Neural progenitor cell (in vitro differentiated cells): Measurements from ENCODE around the gene AFF3. TPM values are rescaled to one million over a fixed set of nuclear protein-coding genes. Genes with fewer than 3 reads are reported as not detected.

Source experiments
- DNase-seq: peaks from one replicate; pipeline ENCODE4 v3.0.0-alpha.2; 2016; ENCODE audit warnings: low spot score
- H2AFZ ChIP-seq: fragments of 200-600 bp; sonication (generic); replicated peaks from 2 replicates; pipeline ENCODE4 v1.6.1; 2016; ENCODE audit warnings: antibody characterized with exemption
- H3F3A ChIP-seq: fragments of 200-600 bp; sonication (generic); 2 replicates; pipeline ENCODE4 v1.6.1; 2016; ENCODE audit warnings: antibody characterized with exemption, low read depth
- H3K27ac ChIP-seq: fragments of 200-600 bp; sonication (generic); 2 replicates; pipeline ENCODE4 v1.5.1; 2016; ENCODE audit warnings: mild to moderate bottlenecking
- H3K27me3 ChIP-seq: fragments of 200-600 bp; sonication (generic); 2 replicates; pipeline ENCODE4 v1.6.1; 2016; ENCODE audit warnings: mild to moderate bottlenecking, moderate library complexity
- H3K36me3 ChIP-seq: fragments of 200-600 bp; sonication (generic); 2 replicates; pipeline ENCODE4 v1.5.1; 2016
- H3K4me1 ChIP-seq: fragments of 200-600 bp; sonication (generic); 2 replicates; pipeline ENCODE4 v1.6.1; 2016; ENCODE audit warnings: mixed run types
- H3K4me2 ChIP-seq: fragments of 200-600 bp; sonication (generic); 2 replicates; pipeline ENCODE4 v1.6.1; 2016
- H3K4me3 ChIP-seq: fragments of 200-600 bp; sonication (generic); 2 replicates; pipeline ENCODE4 v1.5.1; 2016
- H3K79me2 ChIP-seq: fragments of 200-600 bp; sonication (generic); 2 replicates; pipeline ENCODE4 v1.6.1; 2016; ENCODE audit warnings: low read depth
- H3K9ac ChIP-seq: fragments of 200-600 bp; sonication (generic); 2 replicates; pipeline ENCODE4 v1.6.1; 2016
- H3K9me3 ChIP-seq: fragments of 200-600 bp; sonication (generic); 2 replicates; pipeline ENCODE4 v1.5.1; 2016; ENCODE audit warnings: low read depth
- H4K20me1 ChIP-seq: fragments of 200-600 bp; sonication (generic); 2 replicates; pipeline ENCODE4 v1.6.1; 2016; ENCODE audit warnings: low read depth
- H3K27ac Mint-ChIP-seq: 3 replicates; pipeline ENCODE4 v1.8.0; 2021; ENCODE audit warnings: mixed read lengths
- H3K27me3 Mint-ChIP-seq: 2 replicates; pipeline ENCODE4 v1.8.0; 2022; ENCODE audit warnings: low read depth, mild to moderate bottlenecking, inconsistent platforms, moderate library complexity, mixed read lengths; ENCODE audit not compliant: insufficient read depth
- H3K36me3 Mint-ChIP-seq: 3 replicates; pipeline ENCODE4 v1.8.0; 2021; ENCODE audit warnings: mixed read lengths
- H3K4me1 Mint-ChIP-seq: 3 replicates; pipeline ENCODE4 v1.8.0; 2021; ENCODE audit warnings: mixed read lengths
- H3K4me3 Mint-ChIP-seq: 3 replicates; pipeline ENCODE4 v1.8.0; 2021; ENCODE audit warnings: mild to moderate bottlenecking, moderate library complexity, mixed read lengths
- H3K9me3 Mint-ChIP-seq: 3 replicates; pipeline ENCODE4 v1.8.0; 2020; ENCODE audit warnings: mixed read lengths
- CTCF ChIP-seq: fragments of 200-600 bp; sonication (generic); IDR thresholded peaks from 2 replicates; pipeline ENCODE4 v1.5.1; 2017; ENCODE audit warnings: antibody characterized with exemption, mild to moderate bottlenecking
- EZH2 ChIP-seq: fragments of 200-600 bp; sonication (generic); IDR thresholded peaks from 2 replicates; pipeline ENCODE4 v1.6.1; 2017; ENCODE audit warnings: antibody characterized with exemption, mild to moderate bottlenecking, moderate library complexity
- EZH2phosphoT487 ChIP-seq: fragments of 200-600 bp; sonication (generic); IDR thresholded peaks from 2 replicates; pipeline ENCODE4 v1.6.1; 2017; ENCODE audit warnings: antibody characterized with exemption
- total RNA-seq: library from RNA; depleted of rRNA; stranded (reverse); fragments of >200 nt; gene quantifications from 2 replicates; pipeline ENCODE4 v1.2.3, GENCODE V29; 2015; ENCODE audit warnings: low replicate concordance

AFF3 gene
- total RNA-seq, 1 donor from 2014 or later, result 0.26 TPM

GRCh38 chr2:99911736-99912135, 230.7 kb downstream of the AFF3 start:
- H3K27ac ChIP-seq, result no peak overlapping the region
- Mint-ChIP-seq H3K27me3 (peaks cover 2% of the 10 kb centered on the region), H3K4me1 (no peaks in the 10 kb centered on the region), H3K9me3 (no peaks in the 10 kb centered on the region), H3K4me3 (no peak overlapping the region), H3K36me3 (peaks cover 2% of the 10 kb centered on the region), H3K27ac (no peak overlapping the region)
- no peak for DNase-seq
- no peak overlapping the region for H3K4me2 ChIP-seq
- no peaks in the 10 kb centered on the region for H3F3A ChIP-seq
- H2AFZ ChIP-seq, result no peak overlapping the region
- H3K9ac ChIP-seq, result no peak overlapping the region
- H3K9me3 ChIP-seq, result no peaks in the 10 kb centered on the region
- H4K20me1 ChIP-seq, result no peaks in the 10 kb centered on the region
- no peaks in the 10 kb centered on the region for H3K79me2 ChIP-seq
- TF ChIP-seq CTCF (no peak), EZH2phosphoT487 (no peak), EZH2 (no peak)
- H3K4me3 ChIP-seq, result no peak overlapping the region
- no peaks in the 10 kb centered on the region for H3K36me3 ChIP-seq
- no peaks in the 10 kb centered on the region for H3K4me1 ChIP-seq
- H3K27me3 ChIP-seq, result no peaks in the 10 kb centered on the region

- Mint-ChIP-seq H3K36me3 (peaks cover 2% of the 10 kb centered on the region), H3K4me1 (no peaks in the 10 kb centered on the region), H3K27me3 (peaks cover 2% of the 10 kb centered on the region), H3K9me3 (no peaks in the 10 kb centered on the region), H3K4me3 (no peak overlapping the region), H3K27ac (no peak overlapping the region)
- H3K9me3 ChIP-seq, result no peaks in the 10 kb centered on the region
- H2AFZ ChIP-seq, result no peak overlapping the region
- no peaks in the 10 kb centered on the region for H3F3A ChIP-seq
- H3K36me3 ChIP-seq, result no peaks in the 10 kb centered on the region
- no peak for TF ChIP-seq EZH2
- no peaks in the 10 kb centered on the region for H3K79me2 ChIP-seq
- DNase-seq, result no peak
- H3K27ac ChIP-seq, result no peak overlapping the region
- no peak overlapping the region for H3K9ac ChIP-seq
- no peak overlapping the region for H3K4me2 ChIP-seq
- no peaks in the 10 kb centered on the region for H4K20me1 ChIP-seq
- no peak overlapping the region for H3K4me3 ChIP-seq
- H3K27me3 ChIP-seq, result no peaks in the 10 kb centered on the region
- no peaks in the 10 kb centered on the region for H3K4me1 ChIP-seq
Measured at GRCh38 chr2:99910902-99911301, 231.5 kb downstream of the AFF3 start.

- Mint-ChIP-seq H3K36me3 (no peaks in the 10 kb centered on the region), H3K4me3 (no peak overlapping the region), H3K4me1 (peaks cover 12% of the 10 kb centered on the region), H3K27ac (no peak overlapping the region), H3K27me3 (peaks cover 2% of the 10 kb centered on the region), H3K9me3 (no peaks in the 10 kb centered on the region)
- no peak overlapping the region for H3K9ac ChIP-seq
- no peak overlapping the region for H2AFZ ChIP-seq
- TF ChIP-seq EZH2 (no peak), CTCF (no peak), EZH2phosphoT487 (no peak)
- H3K36me3 ChIP-seq, result no peaks in the 10 kb centered on the region
- H3K4me2 ChIP-seq, result no peak overlapping the region
- no peaks in the 10 kb centered on the region for H4K20me1 ChIP-seq
- H3K9me3 ChIP-seq, result no peaks in the 10 kb centered on the region
- no peaks in the 10 kb centered on the region for H3F3A ChIP-seq
- H3K4me3 ChIP-seq, result no peak overlapping the region
- no peaks in the 10 kb centered on the region for H3K27me3 ChIP-seq
- no peak for DNase-seq
- no peaks in the 10 kb centered on the region for H3K79me2 ChIP-seq
- no peaks in the 10 kb centered on the region for H3K4me1 ChIP-seq
- no peak overlapping the region for H3K27ac ChIP-seq
Measured at GRCh38 chr2:99905636-99906035, 236.8 kb downstream of the AFF3 start.

- H3K9ac ChIP-seq, result no peak overlapping the region
- TF ChIP-seq EZH2phosphoT487 (no peak), CTCF (no peak), EZH2 (no peak)
- no peaks in the 10 kb centered on the region for H3K4me1 ChIP-seq
- Mint-ChIP-seq H3K27ac (no peak overlapping the region), H3K4me1 (peaks cover 18% of the 10 kb centered on the region), H3K9me3 (no peaks in the 10 kb centered on the region), H3K36me3 (no peaks in the 10 kb centered on the region), H3K4me3 (no peak overlapping the region), H3K27me3 (peaks cover 2% of the 10 kb centered on the region)
- H3K27ac ChIP-seq, result no peak overlapping the region
- H3K36me3 ChIP-seq, result no peaks in the 10 kb centered on the region
- no peaks in the 10 kb centered on the region for H3K79me2 ChIP-seq
- DNase-seq, result no peak
- no peak overlapping the region for H3K4me2 ChIP-seq
- no peak overlapping the region for H3K4me3 ChIP-seq
- no peaks in the 10 kb centered on the region for H3F3A ChIP-seq
- no peaks in the 10 kb centered on the region for H3K9me3 ChIP-seq
- no peaks in the 10 kb centered on the region for H3K27me3 ChIP-seq
- H4K20me1 ChIP-seq, result no peaks in the 10 kb centered on the region
- H2AFZ ChIP-seq, result no peak overlapping the region
Measured at GRCh38 chr2:99905025-99905424, 237.4 kb downstream of the AFF3 start.
